ENCODE results near the gene RNASEL. TPM values are rescaled to one million over a fixed set of nuclear protein-coding genes. Genes with fewer than 3 reads are reported as not detected.

Gene RNASEL
- total and polyA plus RNA-seq, 9 donors = 6.7 to 15.0 (median 9.7) TPM

DNA sequence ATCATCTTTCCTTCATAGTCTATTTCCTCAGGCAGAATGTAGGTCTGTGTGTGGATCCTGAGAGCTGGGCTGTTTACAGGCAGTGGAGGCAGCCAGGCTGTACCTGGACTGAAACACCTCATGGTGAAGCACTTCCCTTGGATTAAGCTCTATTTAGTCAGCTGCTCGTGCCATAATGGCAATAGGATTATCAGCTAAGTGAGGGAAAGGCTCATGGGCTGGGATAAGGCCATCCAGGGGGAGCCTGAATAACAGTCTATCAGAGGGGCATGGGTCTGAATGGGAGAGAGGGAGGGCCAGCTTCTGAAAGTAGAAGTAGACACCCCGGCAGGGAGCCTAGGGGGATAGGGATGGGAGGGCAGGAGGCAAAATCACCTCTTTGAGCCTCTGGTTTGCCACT is 8.3 kb downstream of the RNASEL start:
- 92 to 94% (median 93%) methylated on average over 2 of the region's 2 CpGs for WGBS, 3 donors
- DNase-seq = no peak
- H3K4me3 ChIP-seq = no peak overlapping the region
- TF ChIP-seq CTCF (IDR thresholded peaks at IDR 0.05) (no peak), POLR2A (IDR thresholded peaks at IDR 0.05) (no peak), EP300 (IDR thresholded peaks at IDR 0.05) (no peak)
- H3K27ac ChIP-seq = no peak overlapping the region
- no peaks in the 10 kb centered on the region for H3K36me3 ChIP-seq
- H3K4me1 ChIP-seq (ENCODE audit: insufficient read depth) = peaks cover 5% of the 10 kb centered on the region
- intact Hi-C loops (cut with DNase I) = loop anchor here in 2 of 4 donors (10.0 kb wide), 2 partner anchors 176 to 496 kb away; partner anchors contain the start of gene TEDDM1 (in 1 of the 2)
- no peaks in the 10 kb centered on the region for H3K27me3 ChIP-seq
- no peaks in the 10 kb centered on the region for H3K9me3 ChIP-seq

DNA sequence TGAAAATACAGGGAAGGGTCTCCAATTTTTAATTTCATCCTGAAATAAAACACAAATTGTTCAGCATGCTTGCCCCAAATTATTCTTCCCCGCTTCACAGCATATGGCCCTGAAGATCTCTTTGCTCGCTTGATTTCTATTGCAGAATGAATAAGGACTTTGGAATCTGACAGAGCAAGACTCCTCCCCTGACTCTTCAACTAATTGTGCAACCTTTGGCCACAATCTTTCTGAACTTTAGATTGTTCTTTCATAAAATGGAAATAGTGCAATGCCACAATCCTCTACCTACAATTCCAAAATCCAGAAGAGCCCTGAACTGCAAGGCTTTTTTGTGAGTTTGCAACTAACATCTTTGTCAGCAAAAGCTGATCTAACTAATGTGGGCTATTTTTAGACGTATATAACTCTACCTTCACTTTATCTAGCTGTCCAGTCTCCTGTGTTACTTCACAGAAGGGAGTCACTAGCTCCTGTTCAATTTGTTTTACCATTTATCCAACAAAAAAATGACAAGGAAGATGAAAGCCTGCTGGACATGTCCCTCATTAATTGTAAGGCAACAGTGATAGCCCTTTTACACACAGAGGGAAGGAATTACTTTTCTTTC is 13.4 kb downstream of the RNASEL start:
- Histone ChIP-seq H3K36me3 (no peaks in the 10 kb centered on the region), H3K4me1 (ENCODE audit: insufficient read depth) (no peaks in the 10 kb centered on the region), H3K27me3 (no peaks in the 10 kb centered on the region), H3K4me3 (no peak overlapping the region), H3K9me3 (no peaks in the 10 kb centered on the region), H3K27ac (no peak overlapping the region)
- 51 to 60% (median 58%) methylated on average over 3 of the region's 3 CpGs for WGBS, 3 donors
- TF ChIP-seq CTCF (IDR thresholded peaks at IDR 0.05) (no peak), POLR2A (IDR thresholded peaks at IDR 0.05) (no peak), EP300 (IDR thresholded peaks at IDR 0.05) (no peak)
- no peak for DNase-seq
- intact Hi-C loops (cut with DNase I) = no loop called here

GRCh38 chr1:182574156-182574555 is 14.9 kb downstream of the RNASEL start:
- Histone ChIP-seq H3K4me3 (no peak overlapping the region), H3K36me3 (no peaks in the 10 kb centered on the region), H3K27me3 (no peaks in the 10 kb centered on the region), H3K9me3 (no peaks in the 10 kb centered on the region), H3K27ac (no peak overlapping the region), H3K4me1 (ENCODE audit: insufficient read depth) (no peaks in the 10 kb centered on the region)
- intact Hi-C loops (cut with DNase I) = no loop called here
- WGBS, 3 donors = 84 to 94% (median 88%) methylated on average over 4 of the region's 4 CpGs
- no peak for DNase-seq
- TF ChIP-seq CTCF (IDR thresholded peaks at IDR 0.05) (no peak), EP300 (IDR thresholded peaks at IDR 0.05) (no peak)

- WGBS, 3 donors = 94 to 98% (median 95%) methylated on average over 2 of the region's 2 CpGs
- no peaks in the 10 kb centered on the region for H3K36me3 ChIP-seq
- intact Hi-C loops (cut with DNase I) = no loop called here
- no peak for DNase-seq
- no peaks in the 10 kb centered on the region for H3K9me3 ChIP-seq
- no peaks in the 10 kb centered on the region for H3K27me3 ChIP-seq
- H3K4me3 ChIP-seq = no peak overlapping the region
- TF ChIP-seq CTCF (IDR thresholded peaks at IDR 0.05) (no peak), EP300 (IDR thresholded peaks at IDR 0.05) (no peak), POLR2A (IDR thresholded peaks at IDR 0.05) (no peak)
- no peak overlapping the region for H3K27ac ChIP-seq
- no peaks in the 10 kb centered on the region for H3K4me1 ChIP-seq (ENCODE audit: insufficient read depth)
Measured at GRCh38 chr1:182570611-182570970, 18.5 kb downstream of the RNASEL start.
